ENCODE results near the gene BEND7.

The BEND7 gene

GRCh38 chr10:13416760-13417159, 112.1 kb downstream of the BEND7 start:
- Histone ChIP-seq H3K79me2 (ENCODE audit: insufficient read depth, low read length) (no peaks in the 10 kb centered on the region), H3K36me3 (ENCODE audit: insufficient read depth, low read length) (no peaks in the 10 kb centered on the region), H3K9ac (ENCODE audit: low read depth, low read length) (no peak overlapping the region), H3K27me3 (ENCODE audit: insufficient read depth, low read length, poor library complexity) (no peaks in the 10 kb centered on the region), H3K27ac (ENCODE audit: low read length) (no peak overlapping the region), H3K4me2 (ENCODE audit: insufficient read depth, low read length) (no peak overlapping the region), H3K4me1 (ENCODE audit: insufficient read depth, low read length) (no peaks in the 10 kb centered on the region), H3K4me3 (ENCODE audit: low read depth in 1 of 2, low read length in 2 of 2) (no peak overlapping the region), H2AFZ (ENCODE audit: low read depth, low read length) (no peak overlapping the region), H4K20me1 (ENCODE audit: insufficient read depth, low read length) (no peaks in the 10 kb centered on the region), H3K9me3 (ENCODE audit: insufficient read depth, low read length, severe bottlenecking) (peaks cover 6% of the 10 kb centered on the region)
- DNase-seq, result no peak
- TF ChIP-seq EZH2 (IDR thresholded peaks at IDR 0.05; ENCODE audit: borderline replicate concordance, low read depth, low read length, severe bottlenecking), result no peak
- no peak for TF ChIP-seq CTCF (IDR thresholded peaks at IDR 0.05; ENCODE audit: borderline replicate concordance, extremely low read depth, low read length, poor library complexity, severe bottlenecking)
- ATAC-seq (ENCODE audit: insufficient read depth, low read depth), result no peak

- no peaks in the 10 kb centered on the region for H4K20me1 ChIP-seq (ENCODE audit: insufficient read depth, low read length)
- H3K27me3 ChIP-seq (ENCODE audit: insufficient read depth, low read length, poor library complexity), result no peaks in the 10 kb centered on the region
- no peaks in the 10 kb centered on the region for H3K36me3 ChIP-seq (ENCODE audit: insufficient read depth, low read length)
- H3K79me2 ChIP-seq (ENCODE audit: insufficient read depth, low read length), result no peaks in the 10 kb centered on the region
- ATAC-seq (ENCODE audit: insufficient read depth, low read depth) (no peak), DNase-seq (no peak)
- no peak overlapping the region for H3K27ac ChIP-seq (ENCODE audit: low read length)
- H3K4me3 ChIP-seq (ENCODE audit: low read depth in 1 of 2, low read length in 2 of 2), result no peak overlapping the region
- H3K4me2 ChIP-seq (ENCODE audit: insufficient read depth, low read length), result no peak overlapping the region
- H2AFZ ChIP-seq (ENCODE audit: low read depth, low read length), result no peak overlapping the region
- H3K9ac ChIP-seq (ENCODE audit: low read depth, low read length), result no peak overlapping the region
- no peaks in the 10 kb centered on the region for H3K4me1 ChIP-seq (ENCODE audit: insufficient read depth, low read length)
- H3K9me3 ChIP-seq (ENCODE audit: insufficient read depth, low read length, severe bottlenecking), result peaks cover 6% of the 10 kb centered on the region
- TF ChIP-seq EZH2 (IDR thresholded peaks at IDR 0.05; ENCODE audit: borderline replicate concordance, low read depth, low read length, severe bottlenecking) (no peak), CTCF (IDR thresholded peaks at IDR 0.05; ENCODE audit: borderline replicate concordance, extremely low read depth, low read length, poor library complexity, severe bottlenecking) (no peak)
These were observed 114.0 kb downstream of the BEND7 start for GRCh38 chr10:13414855-13415254.

- DNase-seq (no peak), ATAC-seq (ENCODE audit: insufficient read depth, low read depth) (no peak)
- no peak overlapping the region for H3K9ac ChIP-seq (ENCODE audit: low read depth, low read length)
- no peaks in the 10 kb centered on the region for H3K4me1 ChIP-seq (ENCODE audit: insufficient read depth, low read length)
- no peaks in the 10 kb centered on the region for H3K36me3 ChIP-seq (ENCODE audit: insufficient read depth, low read length)
- no peak overlapping the region for H3K4me3 ChIP-seq (ENCODE audit: low read depth in 1 of 2, low read length in 2 of 2)
- H3K4me2 ChIP-seq (ENCODE audit: insufficient read depth, low read length), result no peak overlapping the region
- TF ChIP-seq EZH2 (IDR thresholded peaks at IDR 0.05; ENCODE audit: borderline replicate concordance, low read depth, low read length, severe bottlenecking) (no peak), CTCF (IDR thresholded peaks at IDR 0.05; ENCODE audit: borderline replicate concordance, extremely low read depth, low read length, poor library complexity, severe bottlenecking) (no peak)
- H3K27me3 ChIP-seq (ENCODE audit: insufficient read depth, low read length, poor library complexity), result no peaks in the 10 kb centered on the region
- no peaks in the 10 kb centered on the region for H3K79me2 ChIP-seq (ENCODE audit: insufficient read depth, low read length)
- H4K20me1 ChIP-seq (ENCODE audit: insufficient read depth, low read length), result no peaks in the 10 kb centered on the region
- H2AFZ ChIP-seq (ENCODE audit: low read depth, low read length), result no peak overlapping the region
- H3K9me3 ChIP-seq (ENCODE audit: insufficient read depth, low read length, severe bottlenecking), result peaks cover 6% of the 10 kb centered on the region
- no peak overlapping the region for H3K27ac ChIP-seq (ENCODE audit: low read length)
These were observed 114.7 kb downstream of the BEND7 start for GRCh38 chr10:13414137-13414536.

- Histone ChIP-seq H3K4me3 (ENCODE audit: low read depth in 1 of 2, low read length in 2 of 2) (no peak overlapping the region), H3K9ac (ENCODE audit: low read depth, low read length) (no peak overlapping the region), H3K27ac (ENCODE audit: low read length) (no peak overlapping the region), H4K20me1 (ENCODE audit: insufficient read depth, low read length) (no peaks in the 10 kb centered on the region), H3K4me2 (ENCODE audit: insufficient read depth, low read length) (no peak overlapping the region), H3K9me3 (ENCODE audit: insufficient read depth, low read length, severe bottlenecking) (peaks cover 6% of the 10 kb centered on the region), H3K27me3 (ENCODE audit: insufficient read depth, low read length, poor library complexity) (no peaks in the 10 kb centered on the region), H3K79me2 (ENCODE audit: insufficient read depth, low read length) (no peaks in the 10 kb centered on the region), H2AFZ (ENCODE audit: low read depth, low read length) (no peak overlapping the region), H3K36me3 (ENCODE audit: insufficient read depth, low read length) (no peaks in the 10 kb centered on the region), H3K4me1 (ENCODE audit: insufficient read depth, low read length) (no peaks in the 10 kb centered on the region)
- no peak for DNase-seq
- no peak for ATAC-seq (ENCODE audit: insufficient read depth, low read depth)
- TF ChIP-seq CTCF (IDR thresholded peaks at IDR 0.05; ENCODE audit: borderline replicate concordance, extremely low read depth, low read length, poor library complexity, severe bottlenecking), result no peak
- TF ChIP-seq EZH2 (IDR thresholded peaks at IDR 0.05; ENCODE audit: borderline replicate concordance, low read depth, low read length, severe bottlenecking), result no peak
These were observed 115.9 kb downstream of the BEND7 start for GRCh38 chr10:13412894-13413293.
